Ishikawa (cell line): ENCODE results near the gene GRB10.

Experiments used
- CEBPB ChIP-seq: IDR thresholded peaks from 2 replicates; pipeline ENCODE4 v1.6.1; 2012
- CREB1 ChIP-seq: IDR thresholded peaks from 2 replicates; pipeline ENCODE4 v1.6.1; 2012; ENCODE audit warnings: low read depth
- EP300 ChIP-seq: IDR thresholded peaks from 2 replicates; pipeline ENCODE4 v1.6.1; 2012; ENCODE audit warnings: borderline replicate concordance
- FOXM1 ChIP-seq: IDR thresholded peaks from 2 replicates; pipeline ENCODE4 v1.6.1; 2012; ENCODE audit warnings: low read depth, borderline replicate concordance
- NFIC ChIP-seq: IDR thresholded peaks from 2 replicates; pipeline ENCODE4 v1.6.1; 2012
- RAD21 ChIP-seq: IDR thresholded peaks from 2 replicates; pipeline ENCODE4 v1.6.1; 2012; ENCODE audit warnings: low read depth
- TAF1 ChIP-seq: IDR thresholded peaks from 2 replicates; pipeline ENCODE4 v1.6.1; 2012; ENCODE audit warnings: low read depth, mild to moderate bottlenecking
- TEAD4 ChIP-seq: IDR thresholded peaks from 2 replicates; pipeline ENCODE4 v1.6.1; 2012
- YY1 ChIP-seq: IDR thresholded peaks from 2 replicates; pipeline ENCODE4 v1.6.1; 2012; ENCODE audit warnings: low read depth
- ZBTB7A ChIP-seq: IDR thresholded peaks from 2 replicates; pipeline ENCODE4 v1.6.1; 2012; ENCODE audit warnings: low read depth
- TF ChIP-seq, protein P1 (sequence below): IDR thresholded peaks from 2 replicates; pipeline ENCODE4 v1.6.1; 2012
- TF ChIP-seq, protein P2 (sequence below): IDR thresholded peaks from 2 replicates; pipeline ENCODE4 v1.6.1; 2012; ENCODE audit warnings: low read depth, mild to moderate bottlenecking

DNA sequence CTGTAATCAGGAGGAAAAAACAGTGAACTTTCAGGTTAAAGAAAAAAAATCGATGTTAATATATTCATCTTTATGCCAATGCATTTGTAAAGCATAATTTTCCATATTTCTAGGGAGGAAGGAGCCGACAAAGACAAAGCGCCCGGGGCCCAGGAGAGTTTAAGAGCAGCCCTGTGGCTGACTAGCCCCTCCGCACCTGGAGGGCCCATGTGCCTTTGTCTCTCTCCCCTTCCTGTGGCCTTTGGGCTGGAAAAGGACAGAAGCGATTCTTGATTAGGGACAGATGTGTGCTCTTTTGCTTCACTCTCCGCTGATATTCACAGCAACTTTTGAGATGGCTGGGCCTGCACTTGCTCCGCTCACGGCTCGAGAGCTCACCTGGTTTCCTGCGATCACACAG is 240.6 kb downstream of the GRB10 start:
- TF ChIP-seq CREB1 (no peak), FOXM1 (no peak), EP300 (no peak), YY1 (no peak), ZBTB7A (no peak), RAD21 (no peak), TEAD4 (no peak), CEBPB (no peak), TAF1 (no peak), NFIC (no peak)
- TF ChIP-seq, protein P1, sequence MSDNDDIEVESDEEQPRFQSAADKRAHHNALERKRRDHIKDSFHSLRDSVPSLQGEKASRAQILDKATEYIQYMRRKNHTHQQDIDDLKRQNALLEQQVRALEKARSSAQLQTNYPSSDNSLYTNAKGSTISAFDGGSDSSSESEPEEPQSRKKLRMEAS = no peak
- TF ChIP-seq, protein P2, sequence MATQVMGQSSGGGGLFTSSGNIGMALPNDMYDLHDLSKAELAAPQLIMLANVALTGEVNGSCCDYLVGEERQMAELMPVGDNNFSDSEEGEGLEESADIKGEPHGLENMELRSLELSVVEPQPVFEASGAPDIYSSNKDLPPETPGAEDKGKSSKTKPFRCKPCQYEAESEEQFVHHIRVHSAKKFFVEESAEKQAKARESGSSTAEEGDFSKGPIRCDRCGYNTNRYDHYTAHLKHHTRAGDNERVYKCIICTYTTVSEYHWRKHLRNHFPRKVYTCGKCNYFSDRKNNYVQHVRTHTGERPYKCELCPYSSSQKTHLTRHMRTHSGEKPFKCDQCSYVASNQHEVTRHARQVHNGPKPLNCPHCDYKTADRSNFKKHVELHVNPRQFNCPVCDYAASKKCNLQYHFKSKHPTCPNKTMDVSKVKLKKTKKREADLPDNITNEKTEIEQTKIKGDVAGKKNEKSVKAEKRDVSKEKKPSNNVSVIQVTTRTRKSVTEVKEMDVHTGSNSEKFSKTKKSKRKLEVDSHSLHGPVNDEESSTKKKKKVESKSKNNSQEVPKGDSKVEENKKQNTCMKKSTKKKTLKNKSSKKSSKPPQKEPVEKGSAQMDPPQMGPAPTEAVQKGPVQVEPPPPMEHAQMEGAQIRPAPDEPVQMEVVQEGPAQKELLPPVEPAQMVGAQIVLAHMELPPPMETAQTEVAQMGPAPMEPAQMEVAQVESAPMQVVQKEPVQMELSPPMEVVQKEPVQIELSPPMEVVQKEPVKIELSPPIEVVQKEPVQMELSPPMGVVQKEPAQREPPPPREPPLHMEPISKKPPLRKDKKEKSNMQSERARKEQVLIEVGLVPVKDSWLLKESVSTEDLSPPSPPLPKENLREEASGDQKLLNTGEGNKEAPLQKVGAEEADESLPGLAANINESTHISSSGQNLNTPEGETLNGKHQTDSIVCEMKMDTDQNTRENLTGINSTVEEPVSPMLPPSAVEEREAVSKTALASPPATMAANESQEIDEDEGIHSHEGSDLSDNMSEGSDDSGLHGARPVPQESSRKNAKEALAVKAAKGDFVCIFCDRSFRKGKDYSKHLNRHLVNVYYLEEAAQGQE = no peak
